DMS 273 (cell line): ENCODE data around the gene SPEF1.

Source experiments
- DNase-seq: peaks from one replicate; lab custom pipeline; 2025; ENCODE audit not compliant: unreplicated experiment; lab: John Stamatoyannopoulos, UW

The SPEF1 gene

GRCh38 chr20:3767427-3768341, 13.6 kb downstream of the SPEF1 start, which contains the start of gene ADISSP:
Gene ADISSP (minus strand): TSS chr20:3767753. CDS start chr20:3760100, 7,653 bp downstream.
- DNase-seq: peak; percentile 99

- peak; percentile 36 for DNase-seq
Measured at GRCh38 chr20:3767110-3767426, 14.2 kb downstream of the SPEF1 start.

GRCh38 chr20:3766422-3767109, 14.7 kb downstream of the SPEF1 start:
- no peak for DNase-seq

- DNase-seq: no peak
Measured at GRCh38 chr20:3765171-3765882, 15.9 kb downstream of the SPEF1 start.

- DNase-seq: no peak
Measured at GRCh38 chr20:3764659-3765058, 16.6 kb downstream of the SPEF1 start.

GRCh38 chr20:3763671-3764601, 17.3 kb downstream of the SPEF1 start:
- DNase-seq: no peak

GRCh38 chr20:3760655-3761348, 20.4 kb downstream of the SPEF1 start:
- no peak for DNase-seq

- DNase-seq: no peak
Measured at GRCh38 chr20:3759884-3760283, 21.4 kb downstream of the SPEF1 start.

- DNase-seq: no peak
Measured at GRCh38 chr20:3759316-3759823, 21.9 kb downstream of the SPEF1 start.

GRCh38 chr20:3758566-3758965, 22.7 kb downstream of the SPEF1 start:
- DNase-seq: no peak

- DNase-seq: no peak
Measured at GRCh38 chr20:3757268-3757667, 24.0 kb downstream of the SPEF1 start.

- no peak for DNase-seq
Measured at GRCh38 chr20:3755814-3756480, 25.3 kb downstream of the SPEF1 start.

- no peak for DNase-seq
Measured at GRCh38 chr20:3755269-3755668, 26.0 kb downstream of the SPEF1 start.

GRCh38 chr20:3754276-3754630, 27.0 kb downstream of the SPEF1 start:
- no peak for DNase-seq

GRCh38 chr20:3753501-3754275, 27.6 kb downstream of the SPEF1 start:
- DNase-seq: no peak

- DNase-seq: peak; percentile 85
Measured at GRCh38 chr20:3753098-3753497, 28.1 kb downstream of the SPEF1 start.

GRCh38 chr20:3752386-3752759, 28.9 kb downstream of the SPEF1 start:
- DNase-seq: no peak

- DNase-seq: peak; percentile 87
Measured at GRCh38 chr20:3751675-3752385, 29.4 kb downstream of the SPEF1 start.
